H4 (cell line): ENCODE measurements around the gene SEMA6A. TPM values are rescaled to one million over a fixed set of nuclear protein-coding genes. Genes with fewer than 3 reads are reported as not detected.
A peak's percentile ranks its signal among the peaks of the same experiment; 100 is the strongest.

Experiments used
- DNase-seq: peaks from one replicate; pipeline ENCODE4 v3.0.0-alpha.2; 2015; ENCODE audit warnings: low spot score
- total RNA-seq: library from RNA; depleted of rRNA; stranded (reverse); fragments of >200 nt; shearing (Covaris generic); gene quantifications from 2 replicates; pipeline ENCODE4 v1.2.3, GENCODE V29; 2014

Gene SEMA6A
- total RNA-seq, 1 experiment from 2014 or later = 1.5 TPM

DNA sequence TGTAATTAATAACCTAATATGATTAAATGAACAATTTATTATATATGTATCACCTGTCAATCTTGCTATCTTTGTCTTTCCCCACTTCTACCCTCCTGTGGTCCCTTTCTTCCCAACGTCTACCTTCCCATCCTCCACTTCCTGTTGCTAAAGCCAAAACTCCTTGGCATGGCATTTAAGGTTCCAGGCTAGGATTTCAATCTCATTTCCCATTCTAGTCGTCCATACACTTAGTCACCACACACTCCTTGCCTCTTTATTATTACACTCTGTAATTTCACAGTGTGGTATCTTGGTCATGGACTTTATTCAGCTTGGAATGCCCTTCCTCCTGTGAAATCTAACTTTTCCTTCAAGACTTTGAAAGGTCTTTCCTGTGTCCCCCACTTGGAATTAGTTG is 115.3 kb downstream of the SEMA6A start:
- no peak for DNase-seq

DNA sequence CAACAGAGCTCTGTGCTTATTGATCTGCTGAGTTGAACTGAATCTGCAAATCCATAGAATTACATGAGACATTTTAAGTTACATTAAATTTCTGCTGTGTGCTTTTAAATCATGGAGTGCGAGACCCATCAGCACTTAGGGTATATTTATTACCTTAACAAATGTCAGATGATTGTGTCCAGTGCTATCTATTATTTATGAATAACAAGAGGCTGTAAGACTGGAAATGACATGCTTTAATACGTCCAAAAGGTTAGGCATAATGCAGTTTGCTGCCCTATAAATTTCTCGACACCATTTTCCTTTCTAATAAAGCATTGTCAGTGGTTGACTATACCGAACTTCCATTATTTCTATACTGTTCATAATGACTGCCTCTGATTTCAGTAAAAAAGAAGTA is 117.6 kb downstream of the SEMA6A start:
- DNase-seq = no peak

GRCh38 chr5:116456036-116456435 is 118.6 kb downstream of the SEMA6A start:
- no peak for DNase-seq

DNA sequence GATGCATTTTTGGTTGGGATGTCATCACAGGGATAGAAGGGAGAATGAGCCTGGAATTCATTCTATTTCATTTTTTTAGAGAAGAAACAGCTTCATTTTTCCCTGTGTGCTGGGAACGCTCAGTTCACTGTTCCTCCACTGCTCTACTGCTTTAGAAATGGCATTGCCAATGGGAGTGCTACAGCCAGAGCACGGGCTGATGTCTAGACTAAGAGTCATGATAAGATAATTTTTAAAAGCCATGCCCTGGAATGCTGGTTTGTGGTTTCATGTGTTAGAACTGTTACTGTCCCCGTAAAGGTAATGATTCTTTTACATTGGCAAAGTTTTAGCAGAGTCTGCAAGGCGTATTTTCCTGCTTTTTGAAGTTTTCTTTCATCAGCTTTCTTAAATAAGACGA is 119.6 kb downstream of the SEMA6A start:
- peak; percentile 49 for DNase-seq

- DNase-seq = peak; percentile 99
Measured at GRCh38 chr5:116454417-116454927, 120.2 kb downstream of the SEMA6A start.

GRCh38 chr5:116453988-116454411 is 120.6 kb downstream of the SEMA6A start:
- no peak for DNase-seq

- no peak for DNase-seq
Measured at GRCh38 chr5:116452774-116453368, 121.8 kb downstream of the SEMA6A start.

DNA sequence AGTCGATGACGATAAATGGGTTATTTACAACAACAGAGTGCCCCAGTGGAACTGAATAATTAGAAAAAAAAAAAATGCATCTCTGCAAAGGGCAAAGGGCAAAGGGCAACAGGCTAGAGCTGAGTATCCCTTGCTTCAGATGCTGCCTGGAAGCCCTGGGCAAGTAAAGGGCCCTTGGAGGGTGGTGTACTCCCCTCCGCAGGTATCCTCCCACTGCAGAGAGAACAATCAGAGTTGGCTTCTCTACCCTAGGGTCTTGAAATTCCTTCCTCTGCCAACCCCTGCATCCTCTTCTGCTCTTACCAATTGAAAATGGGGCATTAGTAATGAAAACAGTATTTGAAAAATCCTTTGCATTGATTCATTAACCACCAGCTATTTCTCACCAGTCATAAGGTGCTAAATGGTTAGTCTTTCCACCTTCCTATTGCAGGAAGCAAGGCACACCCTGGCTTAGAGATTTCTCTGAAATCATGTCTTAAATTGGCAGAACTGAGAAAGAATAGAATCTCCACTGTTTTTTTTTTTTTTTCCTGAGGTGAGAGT is 122.6 kb downstream of the SEMA6A start:
- DNase-seq = no peak

GRCh38 chr5:116451066-116451465 is 123.6 kb downstream of the SEMA6A start:
- no peak for DNase-seq

DNA sequence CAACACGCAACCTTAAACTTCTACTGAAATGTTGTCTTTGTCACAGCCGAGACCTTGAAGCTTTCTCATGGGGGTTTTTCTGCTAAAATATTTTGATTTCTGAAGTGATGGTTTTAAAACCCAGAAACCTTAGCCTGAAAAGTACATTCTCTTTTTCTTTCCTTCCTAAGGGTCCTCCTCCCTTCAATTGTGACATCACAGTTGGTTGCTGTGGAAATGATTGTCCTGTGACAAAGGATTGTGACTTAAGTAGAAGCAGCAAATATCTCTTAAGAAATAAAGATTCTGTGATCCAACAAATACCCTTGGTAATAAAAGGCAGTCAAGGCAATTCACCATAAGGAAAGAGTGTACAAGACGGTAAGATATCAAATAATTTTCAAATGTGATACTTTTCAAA is 125.2 kb downstream of the SEMA6A start:
- DNase-seq = no peak

DNA sequence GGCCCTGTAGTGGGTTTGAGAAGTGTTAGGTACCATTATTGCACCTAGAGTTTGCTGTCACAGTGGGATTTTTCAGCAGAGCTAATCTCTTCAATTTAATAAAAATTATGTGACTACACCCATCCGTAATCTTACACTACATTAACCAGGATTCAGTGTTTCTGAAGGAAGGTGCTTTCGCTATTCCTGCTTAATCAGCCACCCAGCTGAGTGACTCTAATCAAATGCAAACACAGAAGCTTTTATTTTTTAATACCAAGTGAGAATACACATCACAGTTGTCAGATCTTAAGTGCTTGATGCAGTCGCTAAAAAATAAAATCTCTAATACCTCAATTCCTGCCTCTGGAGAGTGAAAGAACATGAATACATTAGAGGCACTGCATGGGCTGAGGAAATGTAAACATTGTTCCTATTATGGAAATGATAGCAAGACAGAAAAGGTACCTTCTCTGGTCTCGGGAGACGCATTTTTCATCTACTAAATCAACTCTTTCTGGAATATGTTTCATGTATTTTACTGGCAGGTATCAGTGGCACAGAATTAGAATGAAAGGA is 125.7 kb downstream of the SEMA6A start:
- DNase-seq = no peak

- DNase-seq = no peak
Measured at GRCh38 chr5:116448450-116448849, 126.2 kb downstream of the SEMA6A start.

GRCh38 chr5:116446356-116447005 is 128.1 kb downstream of the SEMA6A start:
- DNase-seq = no peak

DNA sequence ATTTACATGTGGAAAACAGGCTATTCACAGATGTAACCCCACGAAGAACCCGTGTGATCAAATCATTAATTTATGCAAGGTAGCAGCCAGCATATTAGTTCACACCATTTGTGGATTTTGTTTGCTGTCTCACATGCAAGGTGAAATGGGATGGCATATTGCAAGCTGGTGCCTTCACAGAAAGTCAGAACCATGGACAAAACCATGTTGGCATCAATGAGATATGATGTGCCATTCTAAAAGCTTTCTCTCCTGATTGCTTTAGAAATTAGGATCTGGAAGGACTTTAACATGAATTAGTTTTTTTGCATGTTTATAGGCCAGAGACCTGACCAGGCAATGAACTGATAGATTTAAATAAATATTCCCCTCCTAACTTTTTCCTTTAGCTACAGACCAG is 129.3 kb downstream of the SEMA6A start:
- no peak for DNase-seq

- no peak for DNase-seq
Measured at GRCh38 chr5:116444373-116445295, 130.0 kb downstream of the SEMA6A start.

GRCh38 chr5:116442931-116443551 is 131.6 kb downstream of the SEMA6A start:
- no peak for DNase-seq

- peak; percentile 93 for DNase-seq
Measured at GRCh38 chr5:116442095-116442534, 132.5 kb downstream of the SEMA6A start.

GRCh38 chr5:116441223-116441622 is 133.4 kb downstream of the SEMA6A start:
- DNase-seq = no peak

GRCh38 chr5:116440457-116441001 is 134.1 kb downstream of the SEMA6A start:
- no peak for DNase-seq

DNA sequence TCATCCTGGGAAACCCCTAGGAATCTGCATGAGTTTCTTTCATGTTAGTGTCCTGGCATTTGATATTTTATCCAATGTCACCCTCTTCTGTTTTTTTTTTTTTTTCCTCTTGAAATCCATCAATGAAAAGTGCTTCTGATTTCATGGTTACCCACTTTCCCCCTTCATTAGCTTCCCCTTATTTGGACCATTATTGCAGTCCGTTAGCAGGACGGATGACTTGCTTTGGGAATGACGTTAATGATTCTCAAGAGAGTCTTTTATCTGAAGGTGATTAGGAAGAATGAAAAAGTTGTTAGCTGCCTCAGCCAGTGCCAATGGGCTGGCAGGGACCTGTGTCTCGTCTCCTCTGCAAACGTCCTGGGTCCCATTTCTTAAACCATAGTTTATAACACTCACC is 134.7 kb downstream of the SEMA6A start:
- DNase-seq = no peak

DNA sequence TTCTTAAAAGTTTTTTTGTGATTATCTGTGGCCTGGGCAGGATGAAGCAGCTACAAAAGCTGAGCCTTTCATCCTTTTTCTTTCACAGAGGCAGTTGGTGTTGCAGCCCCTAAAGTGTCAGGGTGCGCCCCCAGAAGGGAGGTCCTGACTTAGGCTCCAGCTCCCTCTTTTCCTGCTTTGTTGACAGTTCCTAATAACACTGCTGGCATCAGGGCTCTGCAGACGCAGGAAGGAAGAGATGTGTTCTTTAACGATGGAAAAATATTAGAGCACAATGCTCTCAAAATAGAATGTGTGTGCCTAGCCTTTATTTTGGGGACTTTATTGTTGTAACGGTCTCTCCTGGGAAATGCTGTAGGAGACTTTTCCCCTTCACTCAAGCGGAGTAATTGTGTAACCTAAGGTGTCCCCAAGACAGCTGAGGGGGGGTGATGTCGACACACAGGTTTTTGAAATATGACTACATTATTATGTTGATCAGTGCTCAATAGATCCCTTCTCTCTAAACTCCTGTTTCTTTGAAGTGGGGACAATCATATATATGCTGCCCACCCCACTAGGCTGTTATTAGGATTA is 135.6 kb downstream of the SEMA6A start:
- no peak for DNase-seq
